HEK293 (cell line): ENCODE data around the gene TRPC4AP.

Experiments
- CTCF ChIP-seq: fragments of 450-650 bp; formaldehyde crosslinking; IDR thresholded peaks from 2 replicates; pipeline ENCODE4 v1.5.1; 2016; ENCODE audit warnings: missing biosample characterization, missing genetic modification characterization
- GLI4 ChIP-seq: fragments of 450-650 bp; formaldehyde crosslinking; IDR thresholded peaks from 2 replicates; pipeline ENCODE4 v1.5.1; 2016; ENCODE audit warnings: missing biosample characterization, missing genetic modification characterization
- ZIC2 ChIP-seq: fragments of 450-650 bp; formaldehyde crosslinking; IDR thresholded peaks from 2 replicates; pipeline ENCODE4 v1.5.1; 2016; ENCODE audit warnings: missing biosample characterization, missing genetic modification characterization
- ZNF133 ChIP-seq: fragments of 450-650 bp; formaldehyde crosslinking; IDR thresholded peaks from 2 replicates; pipeline ENCODE4 v1.5.1; 2016; ENCODE audit warnings: missing biosample characterization, missing genetic modification characterization
- ZNF274 ChIP-seq, 2 experiments: fragments of 200-500 bp in 1 of 2; fragments of 450-650 bp in 1 of 2; sonication (Bioruptor generic) in 1 of 2; formaldehyde crosslinking in 1 of 2; IDR thresholded peaks; 2 replicates each; pipeline versions ENCODE4 v1.5.1 to v1.6.1; 2014 to 2016; ENCODE audit warnings: borderline replicate concordance in 1 of 2, inconsistent platforms in 1 of 2, low read length in 1 of 2, missing biosample characterization in 1 of 2, missing genetic modification characterization in 1 of 2
- ZNF561 ChIP-seq: fragments of 450-650 bp; IDR thresholded peaks from 2 replicates; pipeline ENCODE4 v1.5.1; 2018; ENCODE audit warnings: missing biosample characterization, missing genetic modification characterization, borderline replicate concordance
- ZNF747 ChIP-seq: fragments of 450-650 bp; formaldehyde crosslinking; IDR thresholded peaks from 2 replicates; pipeline ENCODE4 v1.5.1; 2016; ENCODE audit warnings: missing biosample characterization, missing genetic modification characterization

DNA sequence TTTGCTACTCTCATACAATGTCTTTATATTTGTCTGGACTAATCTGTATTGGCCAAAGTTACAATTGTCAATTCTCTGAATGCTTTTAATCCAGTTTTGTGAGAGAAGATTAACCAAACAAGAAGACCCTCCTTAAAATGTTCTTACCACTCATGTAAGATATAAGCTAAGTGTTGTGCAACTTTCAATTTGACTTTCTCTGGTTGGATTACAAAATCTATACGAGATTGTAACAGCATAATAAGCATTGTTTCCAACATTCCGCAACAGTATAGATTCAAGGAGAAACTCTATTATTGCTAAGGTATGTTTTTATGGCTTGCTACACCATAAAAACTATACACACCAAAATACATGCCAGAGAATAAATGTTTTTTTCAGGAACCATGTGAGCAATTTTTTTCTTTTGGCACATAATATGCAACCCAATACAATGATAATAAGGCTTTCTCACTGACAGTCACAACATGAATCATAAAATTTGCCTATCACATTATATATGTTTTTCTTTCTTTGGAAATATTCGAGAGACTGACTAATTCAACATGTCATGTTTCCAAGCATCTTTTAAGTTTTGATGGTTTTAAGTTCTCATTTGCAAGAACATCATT lies 12.2 kb upstream of the TRPC4AP start:
- TF ChIP-seq ZNF561 (tag by site-specific recombination) = no peak
- no peak for TF ChIP-seq CTCF (tag by site-specific recombination)
- no peak for TF ChIP-seq ZNF274 (IDR thresholded peaks at IDR 0.05; ENCODE audit: low read length)
- no peak for TF ChIP-seq ZNF274 (tag by site-specific recombination; IDR thresholded peaks at IDR 0.05; ENCODE audit: borderline replicate concordance)
- TF ChIP-seq GLI4 (tag by site-specific recombination) = no peak
- no peak for TF ChIP-seq ZIC2 (tag by site-specific recombination)
- TF ChIP-seq ZNF747 = no peak
- no peak for TF ChIP-seq ZNF133 (tag by site-specific recombination)
